Memory B cell (primary cell): ENCODE measurements around the gene SFTA2.

Experiments
- ATAC-seq: fragments of 150-1000 bp; cut with Tn5 transposase; 2 replicates; pipeline ENCODE4 v1.10.0; 2021; ENCODE audit warnings: low read depth, mild to moderate bottlenecking, moderate library complexity
- DNase-seq, 2 donors: peaks; one replicate each; pipeline ENCODE4 v3.0.0; 2022; ENCODE audit warnings: low spot score in 2 of 2
- H3K27ac Mint-ChIP-seq: one replicate; pipeline ENCODE4 v1.8.0; 2022; ENCODE audit warnings: mild to moderate bottlenecking, moderate library complexity, mixed read lengths
- H3K27me3 Mint-ChIP-seq: one replicate; pipeline ENCODE4 v1.8.0; 2022; ENCODE audit warnings: mixed read lengths
- H3K36me3 Mint-ChIP-seq: one replicate; pipeline ENCODE4 v1.8.0; 2022; ENCODE audit warnings: mild to moderate bottlenecking, mixed read lengths
- H3K4me1 Mint-ChIP-seq: one replicate; pipeline ENCODE4 v1.8.0; 2022; ENCODE audit warnings: mixed read lengths
- H3K4me3 Mint-ChIP-seq: one replicate; pipeline ENCODE4 v1.8.0; 2022; ENCODE audit warnings: mild to moderate bottlenecking, moderate library complexity, mixed read lengths
- H3K9me3 Mint-ChIP-seq: one replicate; pipeline ENCODE4 v1.8.0; 2022; ENCODE audit warnings: mixed read lengths

Gene SFTA2

GRCh38 chr6:30895343-30895742 is 36.6 kb downstream of the SFTA2 start:
- no peak for ATAC-seq

DNA sequence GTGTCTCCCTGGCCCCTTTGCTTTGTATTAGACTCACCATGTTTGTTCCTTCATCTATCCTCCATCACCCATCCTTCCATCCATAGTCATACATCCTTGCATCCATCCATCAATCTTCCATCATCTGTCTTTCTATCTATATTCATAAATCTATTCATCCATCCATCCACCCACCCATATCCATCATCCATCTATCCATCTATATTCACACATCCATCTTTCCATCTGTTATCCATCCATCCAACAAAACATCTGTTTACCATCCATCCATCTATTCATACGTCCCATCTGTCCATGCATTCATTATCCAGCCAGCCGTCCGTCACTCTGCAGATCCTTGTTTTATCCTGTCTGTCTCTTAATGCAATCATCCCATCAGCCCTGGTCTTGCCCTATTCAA is 37.0 kb downstream of the SFTA2 start:
- Mint-ChIP-seq H3K9me3 (no peaks in the 10 kb centered on the region), H3K27me3 (no peaks in the 10 kb centered on the region), H3K27ac (no peak overlapping the region), H3K36me3 (peaks cover 35% of the 10 kb centered on the region), H3K4me1 (peaks cover 2% of the 10 kb centered on the region), H3K4me3 (no peak overlapping the region)
- no peak for DNase-seq
- ATAC-seq: no peak

More at GRCh38 chr6:30895343-30895742, 36.6 kb downstream of the SFTA2 start:
- Mint-ChIP-seq H3K27ac (no peak overlapping the region), H3K27me3 (no peaks in the 10 kb centered on the region), H3K9me3 (no peaks in the 10 kb centered on the region), H3K4me1 (peaks cover 2% of the 10 kb centered on the region), H3K36me3 (peaks cover 35% of the 10 kb centered on the region), H3K4me3 (no peak overlapping the region)
- no peak for DNase-seq

- Mint-ChIP-seq H3K4me3 (no peak overlapping the region), H3K4me1 (peaks cover 2% of the 10 kb centered on the region), H3K27ac (no peak overlapping the region), H3K27me3 (no peaks in the 10 kb centered on the region), H3K9me3 (no peaks in the 10 kb centered on the region), H3K36me3 (peaks cover 35% of the 10 kb centered on the region)
- DNase-seq: no peak
- ATAC-seq: no peak
Measured at GRCh38 chr6:30894381-30894780, 37.6 kb downstream of the SFTA2 start.

- no peak for ATAC-seq
- Mint-ChIP-seq H3K4me3 (no peak overlapping the region), H3K27ac (no peak overlapping the region), H3K4me1 (peaks cover 2% of the 10 kb centered on the region), H3K27me3 (no peaks in the 10 kb centered on the region), H3K36me3 (peaks cover 33% of the 10 kb centered on the region), H3K9me3 (no peaks in the 10 kb centered on the region)
- no peak for DNase-seq
Measured at GRCh38 chr6:30893666-30894065, 38.3 kb downstream of the SFTA2 start.

GRCh38 chr6:30893001-30893591 is 38.9 kb downstream of the SFTA2 start:
- DNase-seq (no peak), ATAC-seq (no peak)
- Mint-ChIP-seq H3K27me3 (no peaks in the 10 kb centered on the region), H3K9me3 (no peaks in the 10 kb centered on the region), H3K4me1 (peaks cover 2% of the 10 kb centered on the region), H3K4me3 (no peak overlapping the region), H3K27ac (no peak overlapping the region), H3K36me3 (peaks cover 29% of the 10 kb centered on the region)

DNA sequence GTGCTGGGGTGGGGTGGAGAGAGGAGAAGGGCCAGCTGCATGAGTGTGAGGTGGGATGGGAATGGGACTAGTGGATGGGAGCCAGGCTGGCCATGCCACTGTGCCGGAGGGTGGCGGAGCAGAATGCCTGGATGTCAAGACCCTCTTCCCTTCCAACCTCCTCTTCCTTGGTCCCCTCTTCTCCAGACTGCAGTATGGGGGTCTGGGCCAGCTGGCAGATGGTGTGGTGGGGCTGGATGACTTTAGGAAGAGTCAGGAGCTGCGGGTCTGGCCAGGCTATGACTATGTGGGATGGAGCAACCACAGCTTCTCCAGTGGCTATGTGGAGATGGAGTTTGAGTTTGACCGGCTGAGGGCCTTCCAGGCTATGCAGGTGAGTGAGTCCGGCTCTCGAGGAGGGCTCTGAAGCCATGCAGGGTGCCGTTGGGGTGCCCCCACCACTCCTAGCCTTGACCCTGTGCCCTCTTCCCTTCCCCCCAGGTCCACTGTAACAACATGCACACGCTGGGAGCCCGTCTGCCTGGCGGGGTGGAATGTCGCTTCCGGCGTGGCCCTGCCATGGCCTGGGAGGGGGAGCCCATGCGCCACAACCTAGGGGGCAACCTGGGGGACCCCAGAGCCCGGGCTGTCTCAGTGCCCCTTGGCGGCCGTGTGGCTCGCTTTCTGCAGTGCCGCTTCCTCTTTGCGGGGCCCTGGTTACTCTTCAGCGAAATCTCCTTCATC is 40.0 kb downstream of the SFTA2 start:
- ATAC-seq: no peak
- no peaks in the 10 kb centered on the region for H3K9me3 Mint-ChIP-seq
- H3K27ac Mint-ChIP-seq: no peak overlapping the region
- peaks cover 28% of the 10 kb centered on the region for H3K36me3 Mint-ChIP-seq
- no peak for DNase-seq
- H3K4me1 Mint-ChIP-seq: peaks cover 2% of the 10 kb centered on the region
- H3K27me3 Mint-ChIP-seq: no peaks in the 10 kb centered on the region
- H3K4me3 Mint-ChIP-seq: no peak overlapping the region

DNA sequence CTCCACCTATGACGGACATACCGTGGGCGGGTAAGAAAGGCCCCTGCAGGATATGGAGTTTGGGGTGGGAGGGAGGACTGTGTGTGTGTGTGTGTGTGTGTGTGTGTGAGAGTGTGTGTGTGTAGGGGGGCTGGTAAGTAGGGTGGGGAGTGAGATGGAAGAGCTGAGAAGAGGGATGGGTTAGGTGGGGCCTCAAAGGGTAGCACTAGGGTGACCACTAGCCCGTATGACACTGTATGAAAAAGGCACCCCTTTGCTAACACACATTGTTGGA is 40.6 kb downstream of the SFTA2 start:
- Mint-ChIP-seq H3K27ac (no peak overlapping the region), H3K4me1 (peaks cover 7% of the 10 kb centered on the region), H3K9me3 (no peaks in the 10 kb centered on the region), H3K36me3 (peaks cover 26% of the 10 kb centered on the region), H3K4me3 (no peak overlapping the region), H3K27me3 (no peaks in the 10 kb centered on the region)
- DNase-seq: no peak
- ATAC-seq: no peak

GRCh38 chr6:30890646-30891449 is 41.1 kb downstream of the SFTA2 start:
- H3K4me1 Mint-ChIP-seq: peaks cover 11% of the 10 kb centered on the region
- ATAC-seq (no peak), DNase-seq (no peak)
- no peaks in the 10 kb centered on the region for H3K9me3 Mint-ChIP-seq
- H3K27ac Mint-ChIP-seq: no peak overlapping the region
- H3K36me3 Mint-ChIP-seq: peaks cover 24% of the 10 kb centered on the region
- no peak overlapping the region for H3K4me3 Mint-ChIP-seq
- no peaks in the 10 kb centered on the region for H3K27me3 Mint-ChIP-seq

DNA sequence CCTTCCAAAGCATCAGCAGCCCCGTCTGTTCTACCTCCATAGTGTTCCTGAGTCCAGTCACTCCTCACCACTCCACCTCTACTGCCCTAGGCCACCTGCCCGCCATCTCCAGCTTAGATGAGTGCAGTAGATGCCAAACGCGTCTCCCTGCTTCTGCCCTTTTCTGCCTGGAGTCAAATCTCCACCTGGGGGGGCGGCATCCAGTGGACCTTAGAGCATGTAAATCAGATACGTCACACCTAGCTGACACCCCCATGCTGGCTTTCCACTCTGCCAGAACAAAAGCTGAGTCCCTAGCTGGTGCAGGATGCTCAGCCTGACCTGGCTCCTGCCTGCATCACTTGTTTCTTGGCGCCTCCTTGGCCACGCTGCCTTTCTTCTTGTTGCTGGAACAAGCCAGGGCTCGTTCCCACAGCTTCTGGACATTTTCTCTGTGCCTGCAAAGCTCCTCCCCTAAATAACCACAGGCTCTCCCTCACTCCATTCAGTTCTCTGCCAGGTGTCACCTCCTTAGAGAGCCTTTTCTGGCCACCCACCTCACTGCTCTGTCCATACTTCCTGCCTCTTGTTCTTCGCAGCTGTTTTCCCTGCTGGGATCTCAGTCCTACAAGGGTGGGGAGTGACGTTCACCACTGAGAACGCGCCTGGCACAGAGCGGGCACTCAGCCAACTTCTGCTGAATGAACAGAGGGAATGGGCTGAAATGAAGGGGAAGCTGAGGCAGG is 41.9 kb downstream of the SFTA2 start:
- Mint-ChIP-seq H3K27me3 (no peaks in the 10 kb centered on the region), H3K36me3 (peaks cover 22% of the 10 kb centered on the region), H3K27ac (no peak overlapping the region), H3K9me3 (no peaks in the 10 kb centered on the region), H3K4me1 (peaks cover 19% of the 10 kb centered on the region), H3K4me3 (no peak overlapping the region)
- DNase-seq: no peak
- ATAC-seq: no peak

GRCh38 chr6:30889496-30889885 is 42.5 kb downstream of the SFTA2 start:
- H3K36me3 Mint-ChIP-seq: peaks cover 16% of the 10 kb centered on the region
- no peak overlapping the region for H3K27ac Mint-ChIP-seq
- H3K4me1 Mint-ChIP-seq: peaks cover 19% of the 10 kb centered on the region

GRCh38 chr6:30888816-30889495 is 43.0 kb downstream of the SFTA2 start:
- H3K27ac Mint-ChIP-seq: no peak overlapping the region
- ATAC-seq (no peak), DNase-seq (no peak)
- no peaks in the 10 kb centered on the region for H3K27me3 Mint-ChIP-seq
- H3K4me3 Mint-ChIP-seq: no peak overlapping the region
- no peaks in the 10 kb centered on the region for H3K9me3 Mint-ChIP-seq
- H3K4me1 Mint-ChIP-seq: peaks cover 19% of the 10 kb centered on the region
- H3K36me3 Mint-ChIP-seq: peaks cover 16% of the 10 kb centered on the region

More at GRCh38 chr6:30889496-30889885, 42.5 kb downstream of the SFTA2 start:
- ATAC-seq (no peak), DNase-seq (no peak)
- H3K9me3 Mint-ChIP-seq: no peaks in the 10 kb centered on the region
- no peaks in the 10 kb centered on the region for H3K27me3 Mint-ChIP-seq
- H3K4me3 Mint-ChIP-seq: no peak overlapping the region

- Mint-ChIP-seq H3K27me3 (no peaks in the 10 kb centered on the region), H3K36me3 (peaks cover 16% of the 10 kb centered on the region), H3K4me1 (peaks cover 24% of the 10 kb centered on the region), H3K4me3 (no peak overlapping the region), H3K27ac (no peak overlapping the region), H3K9me3 (no peaks in the 10 kb centered on the region)
- DNase-seq (no peak), ATAC-seq (no peak)
Measured at GRCh38 chr6:30887901-30888815, 43.8 kb downstream of the SFTA2 start.

DNA sequence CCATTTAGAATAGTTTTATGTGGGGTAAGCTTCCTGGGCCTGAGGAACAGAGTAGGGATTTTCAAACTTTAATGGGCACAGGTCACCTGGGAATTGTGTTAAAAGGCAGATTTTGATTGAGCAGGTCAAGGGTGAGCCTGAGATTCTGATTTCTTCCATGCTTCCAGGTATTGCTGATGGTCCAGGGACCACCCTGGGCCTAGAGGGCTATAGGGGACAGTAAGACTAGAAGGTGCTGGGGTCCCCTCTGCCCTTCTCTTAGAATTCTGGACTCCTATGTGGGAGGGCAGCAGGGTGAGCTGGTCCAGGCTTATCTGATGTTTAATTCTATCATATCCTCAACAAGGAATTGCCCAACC is 45.1 kb downstream of the SFTA2 start:
- H3K4me1 Mint-ChIP-seq: peaks cover 30% of the 10 kb centered on the region
- H3K36me3 Mint-ChIP-seq: peaks cover 9% of the 10 kb centered on the region
- ATAC-seq: no peak
- H3K27me3 Mint-ChIP-seq: no peaks in the 10 kb centered on the region
- H3K4me3 Mint-ChIP-seq: no peak overlapping the region
- no peak for DNase-seq
- H3K27ac Mint-ChIP-seq: no peak overlapping the region
- H3K9me3 Mint-ChIP-seq: no peaks in the 10 kb centered on the region
